Measurements from ENCODE around the gene RAMP3. TPM values are rescaled to one million over a fixed set of nuclear protein-coding genes. Genes with fewer than 3 reads are reported as not detected.
A peak's percentile ranks its signal among the peaks of the same experiment; 100 is the strongest.
"Not testable (repeated sequence)": the region's sequence is repeated elsewhere in the genome, so short reads cannot be mapped to it uniquely, and the experiment has no call there.

Gene RAMP3
- total RNA-seq, 4 donors from 2014 or later: 14.4 to 62.9 (median 33.6) TPM

- TF ChIP-seq POLR2AphosphoS5 (IDR thresholded peaks at IDR 0.05) (no peak), CTCF (IDR thresholded peaks at IDR 0.05) (no peak), EP300 (IDR thresholded peaks at IDR 0.05) (no peak), POLR2A (IDR thresholded peaks at IDR 0.05) (no peak)
- Histone ChIP-seq H3K4me3 (no peak overlapping the region), H3K4me1 (no peaks in the 10 kb centered on the region), H3K27ac (no peak overlapping the region), H3K9me3 (no peaks in the 10 kb centered on the region), H3K27me3 (peaks cover 3% of the 10 kb centered on the region), H3K36me3 (no peaks in the 10 kb centered on the region)
- DNase-seq (ENCODE audit: low spot score in 2 of 2): peak in 1 of 2 donors; percentile 29
- 87% methylated on average over 2 of the region's 2 CpGs for WGBS
These were observed 5.5 kb downstream of the RAMP3 start for GRCh38 chr7:45162943-45163691.

GRCh38 chr7:45163692-45164052, 6.1 kb downstream of the RAMP3 start:
- Histone ChIP-seq H3K27me3 (no peaks in the 10 kb centered on the region), H3K9me3 (no peaks in the 10 kb centered on the region), H3K4me1 (no peaks in the 10 kb centered on the region), H3K36me3 (no peaks in the 10 kb centered on the region), H3K27ac (no peak overlapping the region), H3K4me3 (no peak overlapping the region)
- WGBS: 75% methylated on average over 4 of the region's 4 CpGs
- no peak for TF ChIP-seq EP300 (IDR thresholded peaks at IDR 0.05)
- TF ChIP-seq POLR2AphosphoS5 (IDR thresholded peaks at IDR 0.05): no peak
- no peak for TF ChIP-seq POLR2A (IDR thresholded peaks at IDR 0.05)
- TF ChIP-seq CTCF (IDR thresholded peaks at IDR 0.05): no peak
- DNase-seq (ENCODE audit: low spot score in 2 of 2): peak in 1 of 2 donors; percentile 48

GRCh38 chr7:45164271-45164670, 6.7 kb downstream of the RAMP3 start:
- H3K36me3 ChIP-seq, H3K27me3 ChIP-seq, H3K27ac ChIP-seq, H3K9me3 ChIP-seq, H3K4me3 ChIP-seq, H3K4me1 ChIP-seq: not testable (repeated sequence)
- 91% methylated on average over 3 of the region's 3 CpGs for WGBS
- peak in 1 of 2 donors; percentile 40 for DNase-seq (ENCODE audit: low spot score in 2 of 2)

GRCh38 chr7:45165857-45166256, 8.3 kb downstream of the RAMP3 start:
- no peak for TF ChIP-seq CTCF (IDR thresholded peaks at IDR 0.05)
- no peak for TF ChIP-seq POLR2A (IDR thresholded peaks at IDR 0.05)
- no peak for TF ChIP-seq POLR2AphosphoS5 (IDR thresholded peaks at IDR 0.05)
- TF ChIP-seq EP300 (IDR thresholded peaks at IDR 0.05): no peak
- 67% methylated on average over 3 of the region's 3 CpGs for WGBS
- Histone ChIP-seq H3K36me3 (no peaks in the 10 kb centered on the region), H3K4me3 (no peak overlapping the region), H3K4me1 (no peaks in the 10 kb centered on the region), H3K27me3 (no peaks in the 10 kb centered on the region), H3K27ac (no peak overlapping the region), H3K9me3 (no peaks in the 10 kb centered on the region)
- no peak for DNase-seq (ENCODE audit: low spot score in 2 of 2)

GRCh38 chr7:45171946-45172345, 14.4 kb downstream of the RAMP3 start:
- no peak overlapping the region for H3K27ac ChIP-seq
- 71% methylated on average over 1 of the region's 1 CpG for WGBS
- DNase-seq (ENCODE audit: low spot score in 2 of 2): peak; percentile 8 to 55
- H3K9me3 ChIP-seq: no peaks in the 10 kb centered on the region
- H3K36me3 ChIP-seq: no peaks in the 10 kb centered on the region
- no peak overlapping the region for H3K4me3 ChIP-seq
- no peaks in the 10 kb centered on the region for H3K4me1 ChIP-seq
- H3K27me3 ChIP-seq: no peaks in the 10 kb centered on the region
- TF ChIP-seq POLR2AphosphoS5 (IDR thresholded peaks at IDR 0.05): no peak
- TF ChIP-seq CTCF (IDR thresholded peaks at IDR 0.05): no peak
- no peak for TF ChIP-seq POLR2A (IDR thresholded peaks at IDR 0.05)
- no peak for TF ChIP-seq EP300 (IDR thresholded peaks at IDR 0.05)

All from suprapubic skin (tissue), 4 donors.